Spleen (tissue), 7 donors: ENCODE measurements around the gene SOAT2.
"Not testable (repeated sequence)": the region's sequence is repeated elsewhere in the genome, so short reads cannot be mapped to it uniquely, and the experiment has no call there.

Experiments
- POLR2A ChIP-seq, 3 donors: fragments of 450-650 bp; IDR thresholded peaks; one replicate each; pipeline ENCODE4 v1.5.1; 2017; ENCODE audit warnings: antibody characterized with exemption in 3 of 3, mild to moderate bottlenecking in 1 of 3
- POLR2AphosphoS5 ChIP-seq, 3 donors: sonication (generic); formaldehyde crosslinking; IDR thresholded peaks; one replicate each; pipeline ENCODE4 v1.5.1; 2017; ENCODE audit warnings: antibody characterized with exemption in 3 of 3
- TF ChIP-seq, protein P1 (sequence below), 11 experiments: fragments of 200-600 bp in 7 of 11; fragments of 450-650 bp in 4 of 11; sonication (generic) in 4 of 11; IDR thresholded peaks in 8 of 11; conservative IDR thresholded peaks in 3 of 11; 1 replicate in 7 of 11; 2 replicates in 4 of 11; pipeline versions ENCODE4 v1.4.0 to v1.8.0; 2016 to 2021; ENCODE audit warnings: antibody characterized with exemption in 11 of 11, inconsistent platforms in 4 of 11, mild to moderate bottlenecking in 1 of 11
- donor health status: DM: no; HTN: no; CAD: no; lungs with moderate emphysema.
- donor health status: DM: no; HTN: no; CAD: no.
- donor health status: DM: no; HTN: no; CAD: no.

DNA sequence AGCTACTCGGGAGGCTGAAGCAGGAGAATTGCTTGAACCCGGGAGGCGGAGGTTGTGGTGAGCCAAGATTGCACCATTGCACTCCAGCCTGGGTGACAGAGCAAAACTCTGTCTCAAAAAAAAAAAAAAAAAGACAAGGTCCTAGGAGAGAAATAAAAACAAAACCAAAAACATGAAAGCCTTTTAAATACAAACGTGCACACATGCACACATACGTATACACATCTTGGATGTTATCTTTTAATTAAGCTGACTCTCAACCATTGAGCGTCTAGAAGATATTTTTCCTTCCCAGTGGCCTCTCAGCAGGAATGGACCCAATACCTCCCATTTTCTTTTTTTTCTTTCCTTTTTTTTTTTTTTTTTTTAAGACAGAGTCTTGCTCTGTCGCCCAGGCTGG lies 9.1 kb downstream of the SOAT2 start:
- TF ChIP-seq, protein P1, sequence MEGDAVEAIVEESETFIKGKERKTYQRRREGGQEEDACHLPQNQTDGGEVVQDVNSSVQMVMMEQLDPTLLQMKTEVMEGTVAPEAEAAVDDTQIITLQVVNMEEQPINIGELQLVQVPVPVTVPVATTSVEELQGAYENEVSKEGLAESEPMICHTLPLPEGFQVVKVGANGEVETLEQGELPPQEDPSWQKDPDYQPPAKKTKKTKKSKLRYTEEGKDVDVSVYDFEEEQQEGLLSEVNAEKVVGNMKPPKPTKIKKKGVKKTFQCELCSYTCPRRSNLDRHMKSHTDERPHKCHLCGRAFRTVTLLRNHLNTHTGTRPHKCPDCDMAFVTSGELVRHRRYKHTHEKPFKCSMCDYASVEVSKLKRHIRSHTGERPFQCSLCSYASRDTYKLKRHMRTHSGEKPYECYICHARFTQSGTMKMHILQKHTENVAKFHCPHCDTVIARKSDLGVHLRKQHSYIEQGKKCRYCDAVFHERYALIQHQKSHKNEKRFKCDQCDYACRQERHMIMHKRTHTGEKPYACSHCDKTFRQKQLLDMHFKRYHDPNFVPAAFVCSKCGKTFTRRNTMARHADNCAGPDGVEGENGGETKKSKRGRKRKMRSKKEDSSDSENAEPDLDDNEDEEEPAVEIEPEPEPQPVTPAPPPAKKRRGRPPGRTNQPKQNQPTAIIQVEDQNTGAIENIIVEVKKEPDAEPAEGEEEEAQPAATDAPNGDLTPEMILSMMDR (IDR thresholded peaks at IDR 0.05 in 8 of 11, conservative IDR thresholded peaks at IDR 0.05 in 3 of 11): not testable (repeated sequence)
- not testable (repeated sequence) for TF ChIP-seq POLR2AphosphoS5, POLR2A (IDR thresholded peaks at IDR 0.05)
